Tibial nerve (tissue), 3 donors: ENCODE data around the gene PAK4.

Experiments
- CTCF ChIP-seq, 5 experiments: fragments of 200-600 bp in 3 of 5; fragments of 450-650 bp in 2 of 5; sonication (generic) in 3 of 5; IDR thresholded peaks; one replicate each; pipeline ENCODE4 v1.5.1; 2016 to 2019; ENCODE audit warnings: antibody characterized with exemption in 5 of 5, mild to moderate bottlenecking in 3 of 5, moderate library complexity in 2 of 5
- POLR2A ChIP-seq, 2 donors: fragments of 450-650 bp; IDR thresholded peaks; one replicate each; pipeline ENCODE4 v1.6.1; 2017; ENCODE audit warnings: antibody characterized with exemption in 2 of 2, mild to moderate bottlenecking in 2 of 2, moderate library complexity in 2 of 2

- TF ChIP-seq POLR2A (IDR thresholded peaks at IDR 0.05) (no peak), CTCF (IDR thresholded peaks at IDR 0.05) (no peak)
Observed at GRCh38 chr19:39155741-39156140, 30.2 kb downstream of the PAK4 start.
